IPS-11a (cell line): Measurements from ENCODE around the gene PALLD.

Source experiments
- H3K4me3 ChIP-seq: one replicate; pipeline ENCODE4 v1.5.1; 2013; ENCODE audit warnings: low read depth, low read length, control low read depth

PALLD gene

GRCh38 chr4:168524006-168524405, 27.2 kb downstream of the PALLD start:
- H3K4me3 ChIP-seq: no peak overlapping the region

- H3K4me3 ChIP-seq: no peak overlapping the region
Observed at GRCh38 chr4:168524897-168525296, 28.0 kb downstream of the PALLD start.

DNA sequence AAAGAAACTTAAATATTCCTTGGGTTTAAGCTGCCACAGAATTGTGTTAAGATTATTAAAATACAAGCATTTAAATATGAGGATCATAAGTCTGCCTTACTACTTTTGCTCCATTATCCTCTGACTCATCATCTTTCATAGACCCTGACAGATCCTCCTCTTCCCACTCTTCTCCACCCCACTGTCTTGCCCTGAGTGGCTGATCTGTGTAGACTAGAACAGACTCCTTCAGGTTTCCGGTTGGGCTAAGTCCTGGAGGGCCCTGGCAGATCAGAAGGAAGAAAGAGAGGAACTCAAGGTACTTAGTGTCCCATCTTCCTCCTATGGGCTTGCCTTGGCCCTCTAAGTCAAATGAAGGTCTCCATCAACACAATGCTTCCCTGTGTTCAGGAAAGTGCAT, 30.7 kb downstream of the PALLD start:
- H3K4me3 ChIP-seq: no peak overlapping the region

DNA sequence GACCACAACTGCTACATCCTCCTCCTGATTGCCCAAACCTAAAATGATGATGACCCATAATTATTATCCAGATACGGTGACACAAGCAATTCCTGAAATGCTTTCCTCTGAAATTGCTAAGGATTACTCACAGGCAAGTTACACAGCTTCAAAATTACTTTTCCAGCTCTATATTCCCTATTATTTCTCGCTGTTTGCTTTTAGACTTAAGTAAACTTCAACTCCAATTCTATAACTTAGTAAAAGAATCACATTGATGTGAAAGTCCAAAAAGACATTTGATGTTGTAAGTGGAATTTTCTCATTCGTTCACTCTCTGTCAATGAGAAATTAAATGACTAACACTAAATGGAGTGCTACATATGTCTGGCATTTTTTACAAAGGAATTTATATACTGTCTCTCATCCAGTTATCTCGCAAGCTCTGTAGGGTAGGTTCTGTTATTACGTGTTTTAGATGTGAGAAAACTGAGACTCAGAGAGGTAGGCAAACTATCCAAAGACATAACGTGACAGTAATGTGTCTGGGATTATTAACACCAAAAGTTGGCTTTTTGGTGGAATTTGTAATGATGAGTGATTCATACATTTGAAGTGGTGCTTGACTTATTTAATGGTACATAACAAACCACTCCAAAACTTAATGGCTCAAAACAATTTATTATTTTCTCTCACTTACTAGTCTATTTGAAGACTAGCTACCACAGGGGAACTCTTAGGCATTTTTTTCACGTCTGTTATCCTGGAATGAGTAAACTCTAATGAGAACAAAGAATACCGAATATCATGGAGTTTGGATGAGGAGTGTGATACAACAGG, 31.5 kb downstream of the PALLD start:
- H3K4me3 ChIP-seq: no peak overlapping the region

GRCh38 chr4:168529257-168529656, 32.4 kb downstream of the PALLD start:
- H3K4me3 ChIP-seq: no peak overlapping the region

DNA sequence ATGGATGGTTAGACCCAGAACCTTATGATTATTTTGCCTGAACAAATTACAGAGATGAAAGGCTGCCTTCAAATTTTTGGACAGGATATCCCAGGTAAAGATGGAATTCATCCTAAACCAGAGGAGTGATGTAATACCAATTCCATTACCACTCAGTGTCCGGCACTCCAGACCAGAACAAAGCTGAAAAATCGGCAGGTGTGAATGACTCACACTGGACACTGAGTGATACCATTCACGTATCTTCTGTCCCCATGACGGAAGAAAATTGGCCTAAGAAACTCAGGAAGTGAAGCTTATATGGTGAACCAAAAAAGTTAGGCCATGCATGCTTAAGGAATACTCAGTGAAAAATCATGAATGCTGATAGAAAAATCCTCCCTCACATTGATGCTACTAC, 34.5 kb downstream of the PALLD start:
- H3K4me3 ChIP-seq: no peak overlapping the region

- H3K4me3 ChIP-seq: no peak overlapping the region
Observed at GRCh38 chr4:168534535-168534934, 37.7 kb downstream of the PALLD start.

- H3K4me3 ChIP-seq: no peak overlapping the region
Observed at GRCh38 chr4:168535689-168536088, 38.8 kb downstream of the PALLD start.

GRCh38 chr4:168536448-168536847, 39.6 kb downstream of the PALLD start:
- no peak overlapping the region for H3K4me3 ChIP-seq

DNA sequence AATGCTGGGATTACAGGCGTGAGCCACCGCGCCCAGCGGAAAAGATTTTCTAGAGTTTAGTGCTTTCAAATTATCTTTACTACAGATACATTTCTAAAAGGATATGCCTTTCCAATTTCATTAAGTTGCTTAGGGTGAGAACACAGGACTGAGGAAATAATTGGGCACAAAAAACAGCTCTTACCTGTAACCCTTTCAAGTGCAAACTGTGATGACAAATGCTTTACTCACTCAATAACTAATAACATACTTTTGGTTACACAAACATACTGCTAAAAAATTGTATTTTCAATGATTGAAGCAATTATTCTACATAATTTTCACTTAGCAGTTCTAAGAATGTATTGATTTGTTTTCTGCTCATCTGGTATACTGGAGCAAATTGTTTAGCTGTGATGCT, 40.2 kb downstream of the PALLD start:
- no peak overlapping the region for H3K4me3 ChIP-seq

DNA sequence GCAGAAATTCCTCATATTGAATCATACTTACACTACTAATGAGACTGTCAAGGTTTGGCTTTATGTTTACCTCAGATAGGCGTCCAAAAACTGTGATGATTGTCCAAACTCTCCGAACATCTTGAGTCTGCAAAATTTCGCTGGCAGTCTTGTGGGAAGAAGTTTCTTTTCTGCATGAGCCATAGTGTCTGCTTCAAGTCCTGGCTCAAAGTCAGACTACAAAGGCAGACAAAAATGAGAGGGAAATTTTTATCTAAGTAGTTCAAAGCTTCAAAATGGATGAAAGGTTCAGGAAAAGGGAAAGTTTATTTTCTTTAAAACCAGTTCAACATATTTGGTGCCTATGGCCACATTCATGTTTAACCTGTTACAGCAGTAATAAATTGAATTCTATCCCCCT, 40.7 kb downstream of the PALLD start:
- no peak overlapping the region for H3K4me3 ChIP-seq

GRCh38 chr4:168538632-168539031, 41.8 kb downstream of the PALLD start:
- no peak overlapping the region for H3K4me3 ChIP-seq

DNA sequence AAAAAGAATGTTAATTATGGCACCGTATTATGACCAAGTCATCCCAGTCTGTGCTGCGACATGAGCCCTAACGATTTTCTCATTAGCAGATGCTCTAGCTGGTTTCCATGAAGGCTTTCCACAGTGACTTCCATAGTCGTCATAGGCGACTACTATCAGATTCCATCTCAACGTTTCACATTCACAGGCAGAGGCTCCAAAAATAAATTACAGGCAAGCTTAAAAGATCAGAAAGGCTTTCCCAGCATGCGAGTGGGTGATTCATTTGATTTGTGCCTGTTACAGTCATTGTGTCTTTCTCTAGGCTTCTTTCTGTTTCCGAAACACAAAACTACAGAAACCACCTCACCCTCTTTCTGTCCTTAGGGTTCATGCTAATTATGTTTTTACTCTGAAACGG, 43.2 kb downstream of the PALLD start:
- no peak overlapping the region for H3K4me3 ChIP-seq

- H3K4me3 ChIP-seq: no peak overlapping the region
Observed at GRCh38 chr4:168540503-168541265, 43.8 kb downstream of the PALLD start.

DNA sequence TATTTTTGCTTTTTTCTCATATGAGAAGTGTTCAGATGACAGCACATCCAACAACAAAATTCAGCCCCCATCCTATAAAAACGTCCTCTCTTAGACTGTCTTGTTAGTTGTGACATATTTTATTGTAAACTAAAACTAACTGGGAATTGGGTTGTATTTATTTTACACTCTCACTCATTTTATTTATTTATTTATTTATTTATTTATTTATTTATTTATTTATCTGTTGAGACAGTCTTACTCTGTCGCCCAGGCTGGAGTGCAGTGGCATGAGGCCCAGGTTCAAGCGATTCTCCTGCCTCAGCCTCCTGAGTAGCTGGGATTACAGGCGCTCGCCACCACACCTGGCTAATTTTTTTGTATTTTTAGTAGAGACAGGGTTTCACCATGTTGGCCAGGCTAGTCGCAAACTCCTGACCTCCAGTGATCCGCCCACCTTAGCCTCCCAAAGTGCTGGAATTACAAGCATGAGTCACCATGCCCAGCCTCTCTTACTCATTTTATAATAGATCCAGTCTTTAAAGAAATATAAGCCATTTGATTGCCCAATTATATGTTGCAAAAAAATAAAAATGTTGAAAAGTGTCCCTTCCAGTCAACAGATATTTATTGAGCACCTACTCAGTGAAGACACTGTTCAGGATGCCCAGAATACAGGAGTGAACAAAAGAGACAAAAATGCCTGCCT, 44.6 kb downstream of the PALLD start:
- no peak overlapping the region for H3K4me3 ChIP-seq

DNA sequence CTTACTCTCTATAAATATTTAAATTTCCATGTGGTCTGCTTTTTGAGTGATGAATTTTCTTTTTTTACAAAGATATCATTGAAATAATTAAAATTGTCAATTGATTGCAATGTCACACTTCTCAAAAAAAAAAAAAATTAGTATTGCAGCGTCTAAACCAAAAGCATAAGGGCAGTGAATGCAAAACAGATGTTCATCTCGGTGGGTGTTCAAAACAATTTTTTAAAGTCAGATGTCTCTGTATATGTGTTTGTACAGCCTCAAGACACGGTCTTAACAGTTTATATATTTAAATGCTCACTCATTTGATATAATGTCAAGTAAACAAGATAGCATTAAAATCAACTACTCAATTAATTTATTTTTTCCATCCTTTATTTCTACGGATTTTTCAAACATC, 52.3 kb downstream of the PALLD start:
- no peak overlapping the region for H3K4me3 ChIP-seq

GRCh38 chr4:168550064-168550766, 53.4 kb downstream of the PALLD start:
- no peak overlapping the region for H3K4me3 ChIP-seq

DNA sequence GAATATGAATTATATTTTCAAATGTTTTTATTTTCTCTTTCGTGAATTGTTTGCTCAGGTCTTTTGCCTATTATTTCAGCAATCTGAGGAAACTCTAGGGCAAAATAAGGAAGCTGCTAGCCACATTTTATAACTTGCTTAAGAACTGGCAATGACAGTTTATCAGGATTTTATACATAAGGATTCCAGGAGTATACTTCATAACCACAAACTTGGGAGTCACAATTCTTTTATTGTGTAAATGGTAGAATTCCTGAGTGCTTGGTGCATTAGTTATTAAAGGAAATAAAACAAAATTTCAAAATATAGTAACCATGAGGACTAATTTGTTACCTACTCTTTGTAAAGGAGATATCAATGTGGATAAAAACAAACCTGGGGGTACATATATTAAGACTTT, 54.4 kb downstream of the PALLD start:
- no peak overlapping the region for H3K4me3 ChIP-seq

- H3K4me3 ChIP-seq: no peak overlapping the region
Observed at GRCh38 chr4:168551945-168552695, 55.3 kb downstream of the PALLD start.

- H3K4me3 ChIP-seq: no peak overlapping the region
Observed at GRCh38 chr4:168553714-168554370, 57.0 kb downstream of the PALLD start.
